ENCODE results near the gene MARCHF10. TPM values are rescaled to one million over a fixed set of nuclear protein-coding genes. Genes with fewer than 3 reads are reported as not detected.

Gene MARCHF10
- total RNA-seq, 2 experiments from 2014 or later: not detected

- no peak overlapping the region for H3K27ac Mint-ChIP-seq
- peaks cover 18% of the 10 kb centered on the region for H3K27me3 Mint-ChIP-seq
- peaks cover 16% of the 10 kb centered on the region for H3K9me3 Mint-ChIP-seq
- DNase-seq: no peak
- no peak overlapping the region for H3K4me3 Mint-ChIP-seq
- H3K36me3 Mint-ChIP-seq: peaks cover 8% of the 10 kb centered on the region
- H3K4me1 Mint-ChIP-seq: peaks cover 19% of the 10 kb centered on the region
Measured at GRCh38 chr17:62656446-62656845, 151.7 kb downstream of the MARCHF10 start.

GRCh38 chr17:62655656-62656055 is 152.5 kb downstream of the MARCHF10 start:
- Mint-ChIP-seq H3K27ac (no peak overlapping the region), H3K4me1 (peaks cover 19% of the 10 kb centered on the region), H3K27me3 (peaks cover 24% of the 10 kb centered on the region), H3K4me3 (no peak overlapping the region), H3K36me3 (peaks cover 6% of the 10 kb centered on the region), H3K9me3 (peaks cover 8% of the 10 kb centered on the region)
- no peak for DNase-seq

- Mint-ChIP-seq H3K4me3 (peak overlapping the region; percentile 15), H3K9me3 (no peaks in the 10 kb centered on the region), H3K27me3 (peaks cover 24% of the 10 kb centered on the region), H3K36me3 (peaks cover 2% of the 10 kb centered on the region), H3K4me1 (peaks cover 19% of the 10 kb centered on the region), H3K27ac (peak overlapping the region; percentile 74)
- DNase-seq: no peak
Measured at GRCh38 chr17:62653826-62654761, 154.0 kb downstream of the MARCHF10 start.

GRCh38 chr17:62653002-62653825 is 154.9 kb downstream of the MARCHF10 start:
- Mint-ChIP-seq H3K9me3 (no peaks in the 10 kb centered on the region), H3K27ac (peak overlapping the region; percentile 86), H3K4me1 (peaks cover 19% of the 10 kb centered on the region), H3K27me3 (peaks cover 24% of the 10 kb centered on the region), H3K4me3 (peak overlapping the region; percentile 77), H3K36me3 (peaks cover 2% of the 10 kb centered on the region)
- DNase-seq: peak; percentile 96

- Mint-ChIP-seq H3K27me3 (peaks cover 24% of the 10 kb centered on the region), H3K9me3 (no peaks in the 10 kb centered on the region)
Measured at GRCh38 chr17:62652251-62653001, 155.7 kb downstream of the MARCHF10 start.

More at GRCh38 chr17:62652251-62653001, 155.7 kb downstream of the MARCHF10 start:
- H3K4me1 Mint-ChIP-seq: peaks cover 19% of the 10 kb centered on the region
- H3K36me3 Mint-ChIP-seq: no peaks in the 10 kb centered on the region
- H3K27ac Mint-ChIP-seq: peak overlapping the region; percentile 86
- peak; percentile 50 for DNase-seq
- peak overlapping the region; percentile 77 for H3K4me3 Mint-ChIP-seq

Other genes starting within 250 kb of the MARCHF10 start
- 1 to 10 TPM; 5.1 to 5.8 TPM for gene MRC2, start 180.6 kb downstream of the MARCHF10 start, total RNA-seq
- 1 to 10 TPM; 4.2 to 5.9 TPM for gene TANC2, start 157.9 kb upstream of the MARCHF10 start, total RNA-seq